Measurements from ENCODE around the gene CCNY. TPM values are rescaled to one million over a fixed set of nuclear protein-coding genes. Genes with fewer than 3 reads are reported as not detected.

Gene CCNY
- total and polyA plus RNA-seq, 2 of the 13 experiments (the other 11 are each of a cell fraction or from before 2014, with no cell fraction given): 48.2 to 54.7 TPM

- H3K27ac ChIP-seq (ENCODE audit: extremely low read length, insufficient read depth, low read length): peak overlapping the region; percentile 68
- in situ Hi-C loops (cut with HindIII; ENCODE audit: extremely low pct_ligation_motif_present, low pct_unique_long_range_greater_than_20kb): no loop called here
- TF ChIP-seq, protein P1, sequence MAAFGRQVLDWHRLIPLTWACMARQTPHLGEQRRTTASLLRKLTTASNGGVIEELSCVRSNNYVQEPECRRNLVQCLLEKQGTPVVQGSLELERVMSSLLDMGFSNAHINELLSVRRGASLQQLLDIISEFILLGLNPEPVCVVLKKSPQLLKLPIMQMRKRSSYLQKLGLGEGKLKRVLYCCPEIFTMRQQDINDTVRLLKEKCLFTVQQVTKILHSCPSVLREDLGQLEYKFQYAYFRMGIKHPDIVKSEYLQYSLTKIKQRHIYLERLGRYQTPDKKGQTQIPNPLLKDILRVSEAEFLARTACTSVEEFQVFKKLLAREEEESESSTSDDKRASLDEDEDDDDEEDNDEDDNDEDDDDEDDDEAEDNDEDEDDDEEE (CRISPR knock-in tag; IDR thresholded peaks at IDR 0.05): no peak
- TF ChIP-seq ZNF766 (CRISPR knock-in tag; IDR thresholded peaks at IDR 0.05; ENCODE audit: borderline replicate concordance): no peak
- TF ChIP-seq RFX5 (IDR thresholded peaks at IDR 0.05; ENCODE audit: low read depth, low read length): no peak
- peak; percentile 36; the same call in 1 of the 2 replicates for TF ChIP-seq ZNF547 (CRISPR knock-in tag; IDR thresholded peaks at IDR 0.05)
- TF ChIP-seq ZSCAN25 (CRISPR knock-in tag; IDR thresholded peaks at IDR 0.05): 0 out of 2 replicates have a peak, but pooled peaks have one; percentile 38
- TF ChIP-seq JUND (CRISPR knock-in tag; IDR thresholded peaks at IDR 0.05): no peak
- TF ChIP-seq FOXP1 (IDR thresholded peaks at IDR 0.05): no peak
- peak; percentile 32; the same call in 1 of the 2 replicates for TF ChIP-seq FOXP1 (CRISPR knock-in tag; IDR thresholded peaks at IDR 0.05)
- no peak for TF ChIP-seq REL (CRISPR knock-in tag; conservative IDR thresholded peaks at IDR 0.05)
- TF ChIP-seq KAT7 (CRISPR knock-in tag; IDR thresholded peaks at IDR 0.05; ENCODE audit: borderline replicate concordance): no peak
- TF ChIP-seq SALL1 (CRISPR knock-in tag; IDR thresholded peaks at IDR 0.05): peak; percentile 42; the same call in 1 of the 2 replicates
- 0 out of 2 replicates have a peak, but pooled peaks have one; percentile 22 for TF ChIP-seq BCL3 (CRISPR knock-in tag; IDR thresholded peaks at IDR 0.05)
- no peak for TF ChIP-seq ZNF782 (CRISPR knock-in tag; IDR thresholded peaks at IDR 0.05; ENCODE audit: borderline replicate concordance)
- 0 out of 2 replicates have a peak, but pooled peaks have one; percentile 41 for TF ChIP-seq ARID5B (CRISPR knock-in tag; IDR thresholded peaks at IDR 0.05)
- no peak for TF ChIP-seq UBTF (CRISPR knock-in tag; IDR thresholded peaks at IDR 0.05)
Observed at GRCh38 chr10:35349389-35349915, 13.1 kb downstream of the CCNY start.

More at GRCh38 chr10:35349389-35349915, 13.1 kb downstream of the CCNY start:
- H4K20me1 ChIP-seq (ENCODE audit: insufficient read depth, low read length): peaks cover 36% of the 10 kb centered on the region
- no TSS peak for BruUV-seq (replicated peaks)
- no peaks in the 10 kb centered on the region for H3K9me3 ChIP-seq (ENCODE audit: low read length)
- WGBS (ENCODE audit: low lambda C conversion rate): 64% methylated on average over 2 of the region's 2 CpGs
- peak overlapping the region in 1 of 3 experiments; percentile 48; a peak in 1 of 6 replicates for H3K4me3 ChIP-seq (replicated peaks in 1 of 3; ENCODE audit: insufficient read depth in 1 of 3, low read depth in 2 of 3, low read length in 3 of 3)
- H2AFZ ChIP-seq (ENCODE audit: low read length): no peak overlapping the region
- ChIA-PET POLR2A (interaction anchor here (0.9 to 1.4 kb wide), 2 partner anchors 15 to 17 kb away, joined by 3 to 5 read pairs; no protein-coding TSS in a partner anchor), CTCF (ENCODE audit: low intra/inter-chr PET ratio, low total read pairs) (no interaction called here)
- H3K4me2 ChIP-seq (ENCODE audit: low read depth, low read length): peak overlapping the region; percentile 70
- H3K79me2 ChIP-seq (ENCODE audit: insufficient read depth, low read length): peaks cover 91% of the 10 kb centered on the region
- FAIRE-seq (peak; percentile 56), DNase-seq (ENCODE audit: low spot score) (no peak), ATAC-seq (peak; percentile 16; the same call in 1 of the 3 replicates)
- intact Hi-C loops (cut with micrococcal nuclease; ENCODE audit: unreplicated experiment): loop anchor here (5.0 to 10.0 kb wide), 2 partner anchors 33 to 175 kb away; no protein-coding TSS in a partner anchor
- H3K9ac ChIP-seq (ENCODE audit: insufficient read depth, low read depth, low read length): peak overlapping the region; percentile 12; the same call in 1 of the 2 replicates
- H3K4me1 ChIP-seq (ENCODE audit: insufficient read depth, low read length): peaks cover 95% of the 10 kb centered on the region
- no peaks in the 10 kb centered on the region for H3K27me3 ChIP-seq (ENCODE audit: control insufficient read depth in 1 of 2, insufficient read depth in 2 of 2, low read length in 2 of 2)
- no peaks in the 10 kb centered on the region; a peak in 1 of 5 replicates for H3K36me3 ChIP-seq (replicated peaks in 1 of 2; ENCODE audit: control insufficient read depth in 1 of 2, insufficient read depth in 2 of 2, low read length in 2 of 2)

All from HepG2 (cell line).